Panc1 (cell line): ENCODE results near the gene ITGAX. TPM values are rescaled to one million over a fixed set of nuclear protein-coding genes. Genes with fewer than 3 reads are reported as not detected.

Experiments used
- ATAC-seq: fragments of 200-7000 bp; cut with Tn5 transposase; 2 replicates; pipeline ENCODE4 v1.9.1; 2020; ENCODE audit warnings: mild to moderate bottlenecking, moderate library complexity
- BruUV-seq: library from RNA; stranded (reverse); fragments of 400-500 nt; replicated peaks from 2 replicates; lab custom pipeline; 2021; lab: Mats Ljungman, UMichigan
- CTCF ChIA-PET: fragments of 300-600 bp; sonication (Branson Sonifier 250); formaldehyde crosslinking; loops from one replicate; lab custom pipeline; 2022; ENCODE audit warnings: antibody characterized with exemption; lab: Charles Lee
- POLR2A ChIA-PET: fragments of 300-600 bp; sonication (Branson Sonifier 250); formaldehyde crosslinking; loops from one replicate; lab custom pipeline; 2022; ENCODE audit warnings: antibody characterized with exemption; lab: Charles Lee
- DNase-seq: peaks from one replicate; pipeline ENCODE4 v3.0.0-alpha.2; 2010; ENCODE audit warnings: low read depth, low spot score
- H3K27ac ChIP-seq: 2 replicates; pipeline ENCODE4 v1.5.1; 2011; ENCODE audit warnings: mild to moderate bottlenecking, low read length, inconsistent platforms
- H3K27me3 ChIP-seq: fragments of 200-500 bp; sonication (Bioruptor generic); 2 replicates; pipeline ENCODE4 v1.6.0; 2014; ENCODE audit warnings: low read length, inconsistent platforms; ENCODE audit not compliant: control insufficient read depth, insufficient read depth
- H3K36me3 ChIP-seq: fragments of 200-500 bp; sonication (Bioruptor generic); 2 replicates; pipeline ENCODE4 v1.5.1; 2014; ENCODE audit warnings: inconsistent platforms, mild to moderate bottlenecking, low read length, moderate library complexity; ENCODE audit not compliant: control insufficient read depth, insufficient read depth
- H3K4me1 ChIP-seq: 2 replicates; pipeline ENCODE4 v1.5.1; 2011; ENCODE audit warnings: inconsistent platforms, mild to moderate bottlenecking, low read length, moderate library complexity; ENCODE audit not compliant: control insufficient read depth, insufficient read depth
- H3K4me3 ChIP-seq, 2 experiments: 2 replicates each; pipeline ENCODE4 v1.5.1; 2011 to 2012; ENCODE audit warnings: low read depth in 2 of 2, low read length in 2 of 2, mild to moderate bottlenecking in 2 of 2, inconsistent platforms in 1 of 2, moderate library complexity in 1 of 2
- H3K9me3 ChIP-seq: fragments of 200-500 bp; sonication (Bioruptor generic); 2 replicates; pipeline ENCODE4 v1.5.1; 2014; ENCODE audit warnings: low read depth, mild to moderate bottlenecking, inconsistent platforms, low read length, moderate library complexity; ENCODE audit not compliant: control insufficient read depth, insufficient read depth
- CTCF ChIP-seq: fragments of 450-650 bp; IDR thresholded peaks from 2 replicates; pipeline ENCODE4 v1.5.1; 2017; ENCODE audit warnings: mild to moderate bottlenecking
- POLR2AphosphoS5 ChIP-seq: IDR thresholded peaks from 2 replicates; pipeline ENCODE4 v1.6.1; 2012; ENCODE audit warnings: mild to moderate bottlenecking, low read depth, low read length, moderate library complexity
- REST ChIP-seq, 2 experiments: IDR thresholded peaks; 2 replicates each; pipeline ENCODE4 v1.6.1; 2011 to 2012; ENCODE audit warnings: low read depth in 2 of 2, control low read depth in 1 of 2, low read length in 1 of 2, mild to moderate bottlenecking in 1 of 2, moderate library complexity in 1 of 2; ENCODE audit not compliant: insufficient read depth in 1 of 2
- SIN3A ChIP-seq: IDR thresholded peaks from 2 replicates; pipeline ENCODE4 v1.6.1; 2012; ENCODE audit warnings: low read depth, mild to moderate bottlenecking, low read length, moderate library complexity, borderline replicate concordance; ENCODE audit not compliant: insufficient read depth
- TCF7L2 ChIP-seq: IDR thresholded peaks from 2 replicates; pipeline ENCODE4 v1.6.1; 2011; ENCODE audit warnings: mild to moderate bottlenecking, low read depth, low read length, inconsistent platforms
- in situ Hi-C: cut with HindIII; loops from 2 replicates; pipeline ENCODE4 v1.10.0; 2016; ENCODE audit warnings: low sequenced_read_pairs, low pct_unique_long_range_greater_than_20kb
- intact Hi-C: fragments of 100-400 bp; cut with micrococcal nuclease; formaldehyde crosslinking; loops from one replicate; pipeline ENCODE4 v1.10.0; 2022; ENCODE audit not compliant: unreplicated experiment
- total RNA-seq: library from RNA; stranded (reverse); gene quantifications from one replicate; pipeline ENCODE4 v1.2.1, GENCODE V29; 2021; ENCODE audit not compliant: unreplicated experiment

Gene ITGAX
- total RNA-seq, 1 experiment from 2014 or later = 0.49 TPM

GRCh38 chr16:31420037-31420436 is 65.1 kb downstream of the ITGAX start:
- BruUV-seq = no TSS peak
- POLR2A ChIA-PET = no interaction called here

GRCh38 chr16:31421587-31421986 is 66.6 kb downstream of the ITGAX start:
- DNase-seq = no peak
- no peak for TF ChIP-seq CTCF
- no peak for TF ChIP-seq SIN3A
- TF ChIP-seq TCF7L2 = no peak
- no peak for TF ChIP-seq POLR2AphosphoS5
- TF ChIP-seq REST (IDR thresholded peaks at IDR 0.05; ENCODE audit: insufficient read depth in 1 of 2, low read depth in 2 of 2, low read length in 1 of 2) = no peak
- H3K9me3 ChIP-seq = no peaks in the 10 kb centered on the region
- ChIA-PET POLR2A (no interaction called here), CTCF (no interaction called here)
- H3K27me3 ChIP-seq = no peaks in the 10 kb centered on the region
- H3K36me3 ChIP-seq = no peaks in the 10 kb centered on the region
- no TSS peak for BruUV-seq
- in situ Hi-C loops (no loop called here), intact Hi-C loops (no loop called here)
- H3K4me1 ChIP-seq = no peaks in the 10 kb centered on the region
- H3K27ac ChIP-seq = no peak overlapping the region
- H3K4me3 ChIP-seq = no peak overlapping the region
- no peak for ATAC-seq

More at GRCh38 chr16:31420037-31420436, 65.1 kb downstream of the ITGAX start:
- DNase-seq (no peak), ATAC-seq (no peak)
- Histone ChIP-seq H3K27ac (no peak overlapping the region), H3K4me1 (no peaks in the 10 kb centered on the region), H3K27me3 (no peaks in the 10 kb centered on the region), H3K36me3 (no peaks in the 10 kb centered on the region), H3K9me3 (no peaks in the 10 kb centered on the region), H3K4me3 (no peak overlapping the region)
- no peak for TF ChIP-seq SIN3A
- no peak for TF ChIP-seq REST (IDR thresholded peaks at IDR 0.05; ENCODE audit: insufficient read depth in 1 of 2, low read depth in 2 of 2, low read length in 1 of 2)
- TF ChIP-seq POLR2AphosphoS5 = no peak
- no peak for TF ChIP-seq CTCF
- no peak for TF ChIP-seq TCF7L2
- CTCF ChIA-PET = no interaction called here
- intact Hi-C loops (no loop called here), in situ Hi-C loops (no loop called here)
